Duodenal mucosa (tissue), 2 donors: ENCODE measurements around the gene MGAT5B.
"Not testable (repeated sequence)": the region's sequence is repeated elsewhere in the genome, so short reads cannot be mapped to it uniquely, and the experiment has no call there.

Source experiments
- H3K27ac ChIP-seq: one replicate; pipeline ENCODE4 v1.7.0; 2013; ENCODE audit warnings: low read depth, low read length
- H3K27me3 ChIP-seq, 2 donors: one replicate each; pipeline ENCODE4 v1.7.0; 2013; ENCODE audit warnings: low read length in 2 of 2, control low read depth in 1 of 2; ENCODE audit not compliant: insufficient read depth in 2 of 2, control insufficient read depth in 1 of 2
- H3K36me3 ChIP-seq, 2 donors: one replicate each; pipeline ENCODE4 v1.7.0; 2013; ENCODE audit warnings: low read length in 2 of 2, control low read depth in 1 of 2; ENCODE audit not compliant: insufficient read depth in 2 of 2, control insufficient read depth in 1 of 2
- H3K4me1 ChIP-seq, 2 donors: one replicate each; pipeline ENCODE4 v1.7.0; 2013; ENCODE audit warnings: low read length in 2 of 2, control low read depth in 1 of 2; ENCODE audit not compliant: insufficient read depth in 2 of 2, control insufficient read depth in 1 of 2
- H3K4me3 ChIP-seq, 2 donors: one replicate each; pipeline ENCODE4 v1.7.0; 2013; ENCODE audit warnings: low read length in 2 of 2, low read depth in 1 of 2
- H3K9ac ChIP-seq, 2 donors: one replicate each; pipeline ENCODE4 v1.7.0; 2013; ENCODE audit warnings: low read length in 2 of 2, low read depth in 1 of 2
- H3K9me3 ChIP-seq, 2 donors: one replicate each; pipeline ENCODE4 v1.7.0; 2013; ENCODE audit warnings: low read length in 2 of 2, control low read depth in 1 of 2; ENCODE audit not compliant: control insufficient read depth in 1 of 2

MGAT5B gene

DNA sequence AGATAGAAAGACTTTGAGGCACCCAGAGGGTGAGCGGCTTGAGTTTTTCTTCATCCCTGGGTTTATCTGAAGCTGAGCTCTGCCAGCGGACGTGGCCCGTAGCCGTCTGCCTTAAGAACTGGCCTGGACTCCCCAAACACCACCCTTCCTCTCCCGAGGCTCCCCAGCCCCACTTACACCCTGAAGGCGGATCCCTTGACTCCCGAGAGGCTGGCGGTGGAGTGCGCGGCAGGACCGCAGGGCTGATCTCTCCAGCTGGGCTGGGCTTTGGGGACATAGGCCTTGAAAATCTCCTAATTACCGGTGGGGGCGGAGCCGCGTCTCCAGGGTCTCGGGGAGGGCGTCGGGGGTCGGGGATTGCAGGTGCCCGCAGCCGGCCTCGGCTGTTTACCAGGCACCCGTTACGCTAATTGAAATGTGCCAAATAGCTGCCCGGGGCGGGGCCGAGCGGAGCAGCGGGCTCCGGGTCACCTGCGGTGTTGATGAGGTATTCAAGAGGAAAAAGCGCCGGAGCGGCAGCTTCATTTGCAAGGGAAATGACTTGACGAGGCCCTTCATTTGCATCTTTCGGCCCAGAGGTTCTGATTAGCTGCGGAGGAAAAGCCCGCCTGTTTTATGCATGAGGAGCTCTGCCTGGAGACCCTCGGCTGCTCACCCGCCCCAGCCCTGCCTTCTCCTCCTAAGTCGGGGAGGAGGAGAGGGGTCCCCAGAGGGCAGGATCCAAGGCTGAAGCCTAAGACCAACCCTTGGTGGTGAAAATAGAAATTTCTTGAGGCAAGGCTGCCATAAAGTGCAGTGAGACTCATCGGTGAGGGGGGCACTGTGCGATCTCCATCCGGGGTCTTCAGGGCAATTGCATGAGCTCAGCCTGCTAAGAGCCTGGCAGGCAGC, 100.7 kb downstream of the MGAT5B start:
- no peak overlapping the region for H3K27ac ChIP-seq
- no peaks in the 10 kb centered on the region for H3K36me3 ChIP-seq
- peak overlapping the region in 1 of 2 donors; percentile 51 for H3K4me3 ChIP-seq
- no peaks in the 10 kb centered on the region for H3K9me3 ChIP-seq
- peak overlapping the region in 1 of 2 donors; percentile 25 for H3K9ac ChIP-seq
- H3K4me1 ChIP-seq, result peaks cover 0 to 8% of the 10 kb centered on the region in 2 donors
- peaks cover 26 to 30% of the 10 kb centered on the region in 2 donors for H3K27me3 ChIP-seq

DNA sequence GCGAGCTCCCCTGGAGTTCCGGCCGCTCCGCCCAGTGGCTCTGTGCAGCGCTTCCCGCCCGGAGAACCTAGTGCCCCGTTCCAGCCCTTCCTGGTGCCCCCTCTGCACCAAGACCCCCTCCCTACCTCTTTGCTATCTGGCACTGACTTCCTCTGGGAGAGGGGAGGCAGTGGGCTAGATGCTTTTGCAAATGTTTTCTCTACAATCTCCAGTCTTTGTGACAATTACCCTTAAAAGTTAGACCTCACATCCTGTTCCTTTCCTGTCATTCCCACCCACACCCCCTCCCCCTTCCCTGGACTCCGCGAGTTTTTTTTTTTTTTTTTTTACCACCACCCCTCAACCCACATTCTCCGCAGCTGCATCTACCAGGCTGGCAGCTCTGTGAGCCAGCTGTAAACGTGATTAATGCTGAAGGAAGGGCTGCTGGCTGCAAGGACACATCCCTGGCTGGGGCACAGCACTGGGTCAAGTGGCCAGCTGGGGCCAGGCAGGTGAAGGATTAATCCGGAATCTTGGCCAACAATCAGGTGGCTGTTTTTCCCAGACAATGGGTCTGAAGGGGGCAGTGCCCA, 101.5 kb downstream of the MGAT5B start:
- H3K4me3 ChIP-seq, result peak overlapping the region in 1 of 2 donors; percentile 51

DNA sequence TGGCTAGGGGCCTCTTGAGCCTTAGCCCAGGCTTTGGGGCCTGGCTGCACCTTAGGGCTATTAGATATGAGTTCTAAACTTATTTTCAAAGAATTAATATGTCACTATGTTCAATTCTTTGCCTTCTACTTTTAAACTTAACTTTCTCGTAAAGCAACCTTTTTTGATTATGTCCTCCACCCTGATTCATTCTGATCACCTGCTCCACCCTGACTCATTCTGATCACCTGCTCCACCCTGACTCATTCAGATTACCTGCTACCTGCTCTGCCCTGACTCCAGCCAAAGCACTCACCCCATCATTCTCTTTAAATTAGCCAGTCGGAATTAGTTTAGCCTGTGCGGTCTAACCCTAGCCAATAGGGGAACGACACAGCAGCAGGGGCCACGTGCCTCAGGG, 102.0 kb downstream of the MGAT5B start:
- H3K4me3 ChIP-seq, H3K27ac ChIP-seq: not testable (repeated sequence)
- peaks cover 26 to 30% of the 10 kb centered on the region in 2 donors for H3K27me3 ChIP-seq

More for the DNA sequence above, 101.5 kb downstream of the MGAT5B start:
- Histone ChIP-seq H3K9ac (no peak overlapping the region), H3K27ac (no peak overlapping the region), H3K9me3 (no peaks in the 10 kb centered on the region), H3K4me1 (peaks cover 0 to 8% of the 10 kb centered on the region in 2 donors), H3K27me3 (peaks cover 26 to 30% of the 10 kb centered on the region in 2 donors), H3K36me3 (no peaks in the 10 kb centered on the region)

DNA sequence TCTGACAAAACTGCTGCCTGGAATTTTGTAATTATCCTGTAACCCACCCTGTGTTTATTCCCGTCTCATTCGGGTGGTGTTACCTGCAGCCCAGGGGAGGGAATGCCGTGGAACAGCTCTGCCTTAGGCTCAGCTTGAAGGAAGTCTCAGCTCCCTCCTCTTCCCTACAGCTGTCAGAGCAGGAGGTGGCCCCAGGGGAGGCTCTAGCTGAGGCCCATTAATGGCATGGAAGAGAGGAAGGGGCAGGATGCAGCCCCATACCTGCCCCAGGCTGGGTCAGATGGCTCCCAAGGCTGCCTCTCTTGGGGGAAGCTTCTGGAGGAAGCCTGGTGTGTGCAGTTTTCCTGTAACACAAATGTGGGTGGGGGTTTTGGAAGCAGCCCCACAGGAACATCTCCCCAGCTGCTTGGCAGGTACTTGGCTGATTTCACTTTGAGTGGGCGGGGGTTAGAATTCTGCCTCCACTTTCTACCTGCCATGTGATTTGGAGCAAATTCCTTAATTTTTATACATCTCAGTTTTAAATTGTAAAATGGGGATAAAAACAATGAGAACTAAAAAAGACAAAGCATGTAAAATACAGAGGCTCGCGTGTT, 103.9 kb downstream of the MGAT5B start:
- H3K4me3 ChIP-seq, result no peak overlapping the region
- H3K4me1 ChIP-seq, result peaks cover 0 to 8% of the 10 kb centered on the region in 2 donors
- H3K27ac ChIP-seq, result no peak overlapping the region
- H3K27me3 ChIP-seq, result peaks cover 19 to 22% of the 10 kb centered on the region in 2 donors
- no peaks in the 10 kb centered on the region for H3K36me3 ChIP-seq
- H3K9ac ChIP-seq, result no peak overlapping the region
- no peaks in the 10 kb centered on the region for H3K9me3 ChIP-seq

More for the DNA sequence above, 102.0 kb downstream of the MGAT5B start:
- H3K36me3 ChIP-seq, H3K9ac ChIP-seq, H3K4me1 ChIP-seq, H3K9me3 ChIP-seq: not testable (repeated sequence)

DNA sequence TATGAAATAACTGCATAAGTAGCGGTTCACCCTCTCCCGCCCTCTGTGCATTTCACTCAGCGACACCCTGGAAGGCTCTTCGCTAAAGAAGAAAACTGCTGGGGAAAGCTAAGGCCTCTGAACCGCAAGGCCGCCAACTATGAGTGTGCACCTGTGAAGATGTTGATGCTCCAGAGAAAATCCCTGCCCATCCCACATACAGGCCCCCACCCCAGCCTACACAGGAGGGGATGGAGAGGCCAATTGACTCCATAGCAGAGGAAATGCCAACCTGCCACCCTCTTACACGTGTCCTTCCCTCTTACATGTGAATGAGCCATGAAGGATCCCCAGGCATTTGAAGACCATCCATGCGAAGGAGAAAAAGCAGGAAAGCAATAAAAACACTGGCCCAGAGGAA, 104.8 kb downstream of the MGAT5B start:
- Histone ChIP-seq H3K4me1 (peaks cover 0 to 8% of the 10 kb centered on the region in 2 donors), H3K9me3 (no peaks in the 10 kb centered on the region), H3K27ac (no peak overlapping the region), H3K27me3 (peaks cover 16 to 17% of the 10 kb centered on the region in 2 donors), H3K36me3 (no peaks in the 10 kb centered on the region), H3K4me3 (no peak overlapping the region), H3K9ac (no peak overlapping the region)

DNA sequence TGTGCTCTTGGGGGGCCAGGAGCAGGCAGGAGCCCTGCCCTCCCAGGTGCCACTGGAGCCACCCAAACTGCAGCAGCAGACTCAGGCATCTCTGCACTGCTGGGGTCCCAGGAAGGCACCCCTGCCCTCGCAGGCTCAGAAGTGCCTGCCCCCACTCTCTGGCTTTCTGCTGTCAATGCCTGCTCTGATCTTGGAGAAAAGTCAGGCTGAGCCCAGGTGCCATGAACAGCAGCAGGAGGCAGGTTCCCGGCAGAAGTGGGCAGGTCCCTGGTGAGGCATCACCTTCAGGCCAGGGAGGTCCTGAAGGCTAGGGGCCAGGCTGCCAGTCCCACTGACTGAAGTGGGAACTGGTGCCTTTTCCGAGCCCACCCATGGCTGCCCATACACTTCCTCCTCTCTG, 106.5 kb downstream of the MGAT5B start:
- no peak overlapping the region for H3K9ac ChIP-seq
- no peaks in the 10 kb centered on the region for H3K4me1 ChIP-seq
- H3K4me3 ChIP-seq, result no peak overlapping the region
- H3K36me3 ChIP-seq, result no peaks in the 10 kb centered on the region
- no peak overlapping the region for H3K27ac ChIP-seq
- no peaks in the 10 kb centered on the region for H3K9me3 ChIP-seq
- peaks cover 3 to 4% of the 10 kb centered on the region in 2 donors for H3K27me3 ChIP-seq

DNA sequence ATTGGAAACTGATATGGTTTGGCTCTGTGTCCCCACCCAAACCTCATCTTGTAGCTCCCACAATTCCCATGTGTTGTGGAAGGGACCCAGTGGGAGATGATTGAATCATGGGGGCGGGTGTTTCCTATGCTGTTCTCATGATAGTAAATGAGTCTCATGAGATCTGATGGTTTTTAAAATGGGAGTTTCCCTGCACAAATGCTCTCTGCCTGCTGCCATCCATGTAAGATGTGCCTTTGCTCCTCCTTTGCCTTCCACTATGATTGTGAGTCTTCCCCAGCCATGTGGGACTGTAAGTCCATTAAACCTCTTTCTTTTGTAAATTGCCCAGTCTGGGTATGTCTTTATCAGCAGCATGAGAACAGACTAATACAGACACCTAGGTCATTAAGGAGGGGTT, 109.8 kb downstream of the MGAT5B start:
- H3K9me3 ChIP-seq, H3K4me3 ChIP-seq, H3K27ac ChIP-seq, H3K4me1 ChIP-seq, H3K36me3 ChIP-seq, H3K27me3 ChIP-seq, H3K9ac ChIP-seq: not testable (repeated sequence)

DNA sequence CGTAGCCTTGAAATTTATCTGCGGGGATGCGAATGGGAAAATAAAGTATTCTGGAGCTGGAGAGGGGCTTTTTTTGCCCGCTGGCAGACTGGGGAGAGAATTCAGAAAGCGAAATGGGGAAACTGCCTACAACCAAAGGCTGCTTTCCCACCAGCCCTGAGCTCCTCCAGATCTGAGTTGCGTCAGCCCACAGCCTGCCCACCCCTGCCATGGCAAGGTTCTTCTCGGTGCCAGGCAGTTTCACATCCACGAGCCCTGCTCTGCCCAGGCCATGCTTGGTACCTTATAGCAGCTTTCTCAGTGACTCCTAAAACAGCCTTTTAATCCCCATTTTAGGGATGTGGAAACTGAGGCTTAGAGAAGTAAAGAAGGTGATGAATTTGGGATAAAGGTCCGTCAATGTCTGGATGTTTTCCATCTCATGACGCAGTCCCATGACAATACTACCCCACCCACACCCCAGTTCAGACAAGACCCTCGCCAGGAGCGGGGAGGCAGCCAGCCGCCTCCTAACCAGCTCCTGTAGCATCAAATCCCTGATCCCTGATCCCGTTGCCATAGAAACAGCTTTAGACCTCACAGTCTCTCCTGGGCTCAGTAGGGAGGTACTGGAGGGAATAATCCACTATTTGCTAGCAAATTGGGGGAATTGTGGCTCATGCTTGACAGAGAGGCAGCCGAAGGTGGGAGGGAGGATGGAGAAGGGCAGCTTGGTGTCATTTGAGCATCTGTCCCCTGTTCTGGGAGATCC, 113.5 kb downstream of the MGAT5B start:
- H3K27me3 ChIP-seq, result peaks cover 0 to 12% of the 10 kb centered on the region in 2 donors
- H3K27ac ChIP-seq, result no peak overlapping the region
- no peaks in the 10 kb centered on the region for H3K36me3 ChIP-seq
- H3K9me3 ChIP-seq, result no peaks in the 10 kb centered on the region
- H3K4me3 ChIP-seq, result no peak overlapping the region
- H3K9ac ChIP-seq, result no peak overlapping the region
- peaks cover 0 to 4% of the 10 kb centered on the region in 2 donors for H3K4me1 ChIP-seq

DNA sequence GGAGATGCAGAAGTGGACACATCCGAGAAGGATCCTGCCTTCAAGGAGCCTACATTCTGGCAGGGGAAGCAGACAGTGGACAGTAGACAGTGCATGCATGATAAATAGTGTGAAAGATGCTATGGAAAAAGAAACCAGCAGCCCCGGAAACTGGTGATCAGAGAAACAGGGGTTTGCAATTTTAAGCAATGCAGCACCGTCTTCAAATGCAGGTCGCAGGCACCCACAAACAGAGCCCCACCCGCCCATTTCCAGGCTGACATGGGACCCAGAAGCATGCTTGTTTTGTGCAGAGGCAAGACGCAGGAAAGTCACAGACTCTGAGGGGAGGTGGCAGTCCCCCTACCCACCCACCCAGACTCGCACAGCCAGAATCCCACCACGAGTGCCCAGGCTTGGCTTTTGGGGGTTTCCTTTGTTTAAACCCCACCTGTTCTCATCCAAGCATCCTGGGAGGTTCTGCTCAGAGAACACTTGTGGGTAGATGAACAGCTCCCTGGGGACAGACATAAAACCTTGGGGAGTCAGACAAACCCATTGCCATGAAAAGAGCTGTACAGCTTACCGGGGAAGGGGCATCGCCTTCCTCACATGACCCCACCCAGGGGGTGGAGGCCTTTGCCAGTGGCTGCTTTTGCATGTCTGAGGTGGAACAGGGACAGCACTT, 114.3 kb downstream of the MGAT5B start:
- Histone ChIP-seq H3K9me3 (no peaks in the 10 kb centered on the region), H3K27ac (no peak overlapping the region), H3K4me1 (peaks cover 0 to 4% of the 10 kb centered on the region in 2 donors), H3K27me3 (peaks cover 0 to 12% of the 10 kb centered on the region in 2 donors), H3K9ac (no peak overlapping the region), H3K4me3 (no peak overlapping the region), H3K36me3 (no peaks in the 10 kb centered on the region)
